PC-9 (cell line): ENCODE data around the gene ADORA2B.

Experiments used
- EZH2 ChIP-seq: fragments of 200-600 bp; sonication (generic); IDR thresholded peaks from 2 replicates; pipeline ENCODE4 v1.8.0; 2017; ENCODE audit warnings: antibody characterized with exemption, low read depth
- TF ChIP-seq, protein P1 (sequence below): fragments of 200-600 bp; sonication (generic); conservative IDR thresholded peaks from 2 replicates; pipeline ENCODE4 v1.6.1; 2017; ENCODE audit warnings: mixed run types, antibody characterized with exemption, mild to moderate bottlenecking, moderate library complexity

DNA sequence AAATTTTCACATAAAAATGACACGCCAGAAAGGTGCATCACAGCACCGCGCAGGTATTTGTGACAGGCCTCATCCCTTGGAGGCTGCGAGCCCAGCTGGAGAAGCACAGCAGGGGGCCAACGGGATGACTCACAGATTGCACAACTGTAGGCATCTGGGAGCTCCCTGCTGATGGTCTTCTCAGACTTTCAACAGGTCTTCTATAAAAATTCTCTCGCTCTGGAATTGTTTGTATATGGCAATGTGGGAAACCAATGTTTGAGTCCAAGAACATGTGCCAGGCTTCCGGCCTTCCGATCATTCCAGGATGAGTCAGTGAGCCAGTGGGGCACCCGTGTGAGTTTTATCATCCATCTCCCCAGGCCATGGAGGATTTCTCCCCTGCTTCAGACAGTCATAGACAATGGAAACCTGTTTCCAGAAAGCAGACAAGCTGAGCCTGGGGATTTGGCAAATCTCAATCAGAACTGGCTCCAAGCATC lies 24.1 kb upstream of the ADORA2B start:
- TF ChIP-seq, protein P1, sequence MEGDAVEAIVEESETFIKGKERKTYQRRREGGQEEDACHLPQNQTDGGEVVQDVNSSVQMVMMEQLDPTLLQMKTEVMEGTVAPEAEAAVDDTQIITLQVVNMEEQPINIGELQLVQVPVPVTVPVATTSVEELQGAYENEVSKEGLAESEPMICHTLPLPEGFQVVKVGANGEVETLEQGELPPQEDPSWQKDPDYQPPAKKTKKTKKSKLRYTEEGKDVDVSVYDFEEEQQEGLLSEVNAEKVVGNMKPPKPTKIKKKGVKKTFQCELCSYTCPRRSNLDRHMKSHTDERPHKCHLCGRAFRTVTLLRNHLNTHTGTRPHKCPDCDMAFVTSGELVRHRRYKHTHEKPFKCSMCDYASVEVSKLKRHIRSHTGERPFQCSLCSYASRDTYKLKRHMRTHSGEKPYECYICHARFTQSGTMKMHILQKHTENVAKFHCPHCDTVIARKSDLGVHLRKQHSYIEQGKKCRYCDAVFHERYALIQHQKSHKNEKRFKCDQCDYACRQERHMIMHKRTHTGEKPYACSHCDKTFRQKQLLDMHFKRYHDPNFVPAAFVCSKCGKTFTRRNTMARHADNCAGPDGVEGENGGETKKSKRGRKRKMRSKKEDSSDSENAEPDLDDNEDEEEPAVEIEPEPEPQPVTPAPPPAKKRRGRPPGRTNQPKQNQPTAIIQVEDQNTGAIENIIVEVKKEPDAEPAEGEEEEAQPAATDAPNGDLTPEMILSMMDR, result no peak
- no peak for TF ChIP-seq EZH2
